Measurements from ENCODE around the gene BARD1. TPM values are rescaled to one million over a fixed set of nuclear protein-coding genes. Genes with fewer than 3 reads are reported as not detected.
"Not testable (repeated sequence)": the region's sequence is repeated elsewhere in the genome, so short reads cannot be mapped to it uniquely, and the experiment has no call there.

Gene BARD1
- total RNA-seq, 1 donor from 2014 or later: 8.1 TPM

- Histone ChIP-seq H3K27ac (replicated peaks) (no peak overlapping the region), H3K27me3 (ENCODE audit: low read depth) (no peaks in the 10 kb centered on the region), H3K36me3 (peaks cover 34% of the 10 kb centered on the region), H3K4me1 (no peaks in the 10 kb centered on the region), H3K4me3 (no peak overlapping the region), H3K9me3 (replicated peaks) (peaks cover 11% of the 10 kb centered on the region)
- TF ChIP-seq CTCF (IDR thresholded peaks at IDR 0.05; ENCODE audit: borderline replicate concordance): no peak
- intact Hi-C loops (cut with micrococcal nuclease): no loop called here
- no peak for DNase-seq
Measured at GRCh38 chr2:214724741-214725140, 84.7 kb downstream of the BARD1 start.

GRCh38 chr2:214717837-214718236 is 91.6 kb downstream of the BARD1 start:
- intact Hi-C loops (cut with micrococcal nuclease); H3K36me3 ChIP-seq; H3K27ac ChIP-seq (replicated peaks); DNase-seq; H3K27me3 ChIP-seq (ENCODE audit: low read depth); H3K4me3 ChIP-seq; H3K4me1 ChIP-seq: not testable (repeated sequence)
- peaks cover 11% of the 10 kb centered on the region for H3K9me3 ChIP-seq (replicated peaks)

DNA sequence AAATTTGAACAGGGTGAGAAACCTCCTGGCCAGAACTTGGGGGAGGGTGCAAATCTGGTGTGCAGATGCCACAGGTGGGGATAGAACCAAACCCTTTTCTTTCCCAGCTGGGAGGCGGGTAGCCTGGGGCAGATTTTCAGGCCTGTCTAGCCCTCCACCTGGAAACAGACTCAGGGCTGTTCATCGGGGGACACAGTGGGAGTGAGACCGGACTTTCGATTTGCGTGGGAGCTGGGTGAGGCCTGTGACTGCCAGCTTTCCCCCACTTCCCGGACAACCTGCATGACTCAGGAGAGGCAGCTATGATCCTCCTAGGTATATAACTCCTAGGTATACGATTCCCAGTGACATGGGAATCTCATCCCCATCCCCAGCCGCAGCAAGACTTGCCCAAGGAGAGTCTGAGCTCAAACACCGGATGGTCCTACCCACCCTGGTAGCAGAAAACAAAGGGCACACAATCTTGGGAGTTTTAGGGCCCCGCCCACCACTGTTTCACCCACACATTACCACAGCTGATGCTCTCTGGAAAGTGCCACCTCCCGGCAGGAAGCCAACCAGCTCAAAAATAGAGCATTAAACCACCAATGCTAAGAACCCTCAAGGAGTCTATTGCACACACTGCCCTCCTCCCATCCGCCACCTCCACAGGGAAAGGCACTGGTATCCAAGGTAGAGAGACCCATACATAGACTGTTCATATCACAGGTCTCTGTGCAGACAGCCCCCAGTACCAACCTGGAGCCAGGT is 92.5 kb downstream of the BARD1 start:
- no peak overlapping the region for H3K4me3 ChIP-seq
- no peaks in the 10 kb centered on the region for H3K4me1 ChIP-seq
- no peaks in the 10 kb centered on the region for H3K27me3 ChIP-seq (ENCODE audit: low read depth)
- no peak for DNase-seq
- TF ChIP-seq CTCF (IDR thresholded peaks at IDR 0.05; ENCODE audit: borderline replicate concordance): no peak
- H3K36me3 ChIP-seq: no peaks in the 10 kb centered on the region
- H3K9me3 ChIP-seq (replicated peaks): peaks cover 10% of the 10 kb centered on the region
- intact Hi-C loops (cut with micrococcal nuclease): no loop called here
- H3K27ac ChIP-seq (replicated peaks): no peak overlapping the region

GRCh38 chr2:214715025-214715424 is 94.5 kb downstream of the BARD1 start:
- Histone ChIP-seq H3K9me3 (replicated peaks) (no peaks in the 10 kb centered on the region), H3K27ac (replicated peaks) (no peak overlapping the region), H3K4me1 (no peaks in the 10 kb centered on the region), H3K27me3 (ENCODE audit: low read depth) (no peaks in the 10 kb centered on the region), H3K4me3 (no peak overlapping the region), H3K36me3 (no peaks in the 10 kb centered on the region)
- no peak for TF ChIP-seq CTCF (IDR thresholded peaks at IDR 0.05; ENCODE audit: borderline replicate concordance)
- DNase-seq: no peak
- intact Hi-C loops (cut with micrococcal nuclease): no loop called here

DNA sequence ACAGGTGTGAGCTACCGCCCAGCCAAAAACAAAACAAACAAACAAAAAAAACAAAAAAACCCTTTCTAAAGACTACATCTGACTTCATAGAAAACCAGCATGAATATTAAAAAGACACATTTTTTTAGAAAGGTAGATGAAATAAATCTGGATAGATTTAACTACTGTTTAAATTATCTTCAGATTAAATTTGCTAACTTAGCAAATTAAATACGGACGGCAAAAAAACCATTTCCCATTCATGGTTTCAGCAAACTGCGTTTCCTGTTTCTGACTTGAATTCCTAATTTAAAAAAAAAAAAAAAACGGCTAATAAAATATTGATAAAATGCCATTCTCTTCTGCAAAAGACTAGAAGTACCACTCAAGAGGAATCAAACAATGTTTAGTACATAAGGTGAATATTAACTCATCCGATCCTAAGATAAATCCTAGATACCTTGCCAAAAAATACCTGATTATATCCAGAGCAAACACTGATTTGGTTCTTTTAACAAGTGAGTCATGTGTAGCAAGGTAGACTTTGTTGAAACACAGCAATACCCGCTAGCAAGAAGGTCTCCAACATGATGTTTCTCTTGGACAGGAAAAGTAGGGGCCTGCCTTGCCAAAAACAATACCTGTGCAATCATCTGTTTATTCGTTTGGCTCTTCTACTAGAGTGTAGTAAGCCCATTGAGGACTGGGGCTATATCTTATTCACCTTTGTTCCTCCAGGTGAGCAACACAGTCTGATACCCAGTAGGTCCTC is 96.2 kb downstream of the BARD1 start:
- H3K9me3 ChIP-seq (replicated peaks): no peaks in the 10 kb centered on the region
- no peak overlapping the region for H3K4me3 ChIP-seq
- no peaks in the 10 kb centered on the region for H3K27me3 ChIP-seq (ENCODE audit: low read depth)
- TF ChIP-seq CTCF (IDR thresholded peaks at IDR 0.05; ENCODE audit: borderline replicate concordance): no peak
- DNase-seq: no peak
- no peaks in the 10 kb centered on the region for H3K36me3 ChIP-seq
- intact Hi-C loops (cut with micrococcal nuclease): no loop called here
- no peaks in the 10 kb centered on the region for H3K4me1 ChIP-seq
- H3K27ac ChIP-seq (replicated peaks): no peak overlapping the region

DNA sequence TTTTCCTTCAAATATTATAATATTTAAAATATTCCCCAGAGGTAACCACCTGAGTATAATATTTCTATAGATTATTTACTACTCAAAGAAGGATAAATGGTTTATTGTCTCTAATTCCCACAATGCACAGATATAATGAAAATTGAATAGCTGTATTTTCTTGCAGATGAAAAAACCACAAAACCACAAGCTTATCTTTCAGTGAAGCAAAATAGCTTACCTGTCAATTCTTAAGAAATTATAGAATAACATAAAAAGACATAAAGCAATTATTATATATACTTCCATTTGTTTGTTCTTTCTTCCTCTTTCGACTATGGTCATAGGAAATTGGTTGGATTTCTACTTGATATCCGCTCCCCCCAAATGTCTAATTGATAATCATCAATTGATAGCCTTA is 98.8 kb downstream of the BARD1 start:
- DNase-seq: no peak
- no peaks in the 10 kb centered on the region for H3K36me3 ChIP-seq
- intact Hi-C loops (cut with micrococcal nuclease): no loop called here
- H3K27me3 ChIP-seq (ENCODE audit: low read depth): no peaks in the 10 kb centered on the region
- peaks cover 9% of the 10 kb centered on the region for H3K4me1 ChIP-seq
- no peak overlapping the region for H3K27ac ChIP-seq (replicated peaks)
- TF ChIP-seq CTCF (IDR thresholded peaks at IDR 0.05; ENCODE audit: borderline replicate concordance): no peak
- H3K4me3 ChIP-seq: no peak overlapping the region
- H3K9me3 ChIP-seq (replicated peaks): no peaks in the 10 kb centered on the region
